ENCODE data around the gene CCDC82.

The CCDC82 gene

GRCh38 chr11:96306933-96307775 lies 82.6 kb downstream of the CCDC82 start:
- DNase-seq (ENCODE audit: low spot score) = peak; percentile 69

GRCh38 chr11:96306600-96306932 lies 83.1 kb downstream of the CCDC82 start:
- no peak for DNase-seq (ENCODE audit: low spot score)

- no peak for DNase-seq (ENCODE audit: low spot score)
Observed at GRCh38 chr11:96306071-96306470, 83.6 kb downstream of the CCDC82 start.

- no peak for DNase-seq (ENCODE audit: low spot score)
Observed at GRCh38 chr11:96303980-96304379, 85.7 kb downstream of the CCDC82 start.

- DNase-seq (ENCODE audit: low spot score) = no peak
Observed at GRCh38 chr11:96303064-96303463, 86.6 kb downstream of the CCDC82 start.

Measured in globus pallidus (tissue), 1 donor.